Measurements from ENCODE around the gene SUSD1. TPM values are rescaled to one million over a fixed set of nuclear protein-coding genes. Genes with fewer than 3 reads are reported as not detected.
A peak's percentile ranks its signal among the peaks of the same experiment; 100 is the strongest.

Gene SUSD1
- total RNA-seq, 2 donors from 2014 or later, result 22.9 to 27.4 TPM

- intact Hi-C loops (cut with DNase I, micrococcal nuclease), result no loop called here
- ATAC-seq (peak; percentile 17), DNase-seq (no peak)
These were observed 62.6 kb downstream of the SUSD1 start for GRCh38 chr9:112112519-112112918.

DNA sequence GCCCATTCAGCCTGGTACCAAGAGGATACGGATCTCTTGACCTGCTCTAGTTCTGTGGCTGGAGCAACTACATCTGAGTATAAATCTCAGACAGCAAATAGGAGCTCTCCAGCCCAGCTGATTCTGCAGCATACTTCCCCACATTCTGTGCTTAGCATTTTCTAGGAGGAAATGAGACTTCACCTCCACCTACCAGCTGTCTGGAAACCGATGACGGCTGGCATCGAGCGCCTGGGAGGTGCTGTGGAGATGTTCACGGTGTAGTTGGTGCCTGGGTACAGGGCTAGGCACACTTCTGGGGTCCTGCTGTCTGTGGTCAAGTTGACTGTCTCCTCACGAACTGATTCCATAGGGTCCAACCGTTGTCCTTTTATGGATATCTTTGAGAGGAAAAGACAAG lies 63.6 kb downstream of the SUSD1 start:
- ATAC-seq (no peak), DNase-seq (no peak)
- intact Hi-C loops (cut with DNase I, micrococcal nuclease), result no loop called here

- intact Hi-C loops (cut with DNase I, micrococcal nuclease), result no loop called here
- no peak for ATAC-seq
- no peak for DNase-seq
These were observed 64.4 kb downstream of the SUSD1 start for GRCh38 chr9:112110777-112111113.

DNA sequence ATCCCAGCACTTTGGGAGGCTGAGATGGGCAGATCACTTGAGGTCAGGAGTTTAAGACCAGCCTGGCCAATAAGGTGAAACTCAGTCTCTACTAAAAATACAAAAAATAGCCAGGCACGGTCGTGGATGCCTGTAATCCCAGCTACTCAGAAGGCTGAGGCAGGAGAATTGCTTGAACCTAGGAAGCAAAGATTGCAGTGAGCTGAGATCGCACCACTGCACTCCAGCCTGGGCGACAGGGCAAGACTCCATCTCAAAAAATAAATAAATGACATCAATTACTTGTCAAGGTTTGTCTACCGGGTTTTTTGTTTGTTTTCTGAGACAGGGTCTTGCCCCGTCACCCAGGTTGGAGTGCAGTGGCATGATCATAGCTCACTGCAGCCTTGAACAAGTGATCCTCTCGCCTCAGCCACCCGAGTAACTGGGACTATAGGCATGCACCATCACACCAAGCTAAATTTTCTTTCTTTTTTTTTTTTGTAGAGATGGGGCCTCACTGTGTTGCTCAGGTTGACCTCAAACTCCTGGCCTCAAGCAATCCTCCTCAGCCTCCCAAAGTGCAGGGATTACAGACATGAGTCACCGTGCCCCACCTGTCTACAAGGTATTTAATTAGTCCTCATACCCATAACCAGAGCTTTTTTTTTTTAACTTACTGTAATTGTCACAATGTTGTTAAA lies 64.9 kb downstream of the SUSD1 start:
- intact Hi-C loops (cut with DNase I, micrococcal nuclease), result no loop called here
- peak; percentile 35 for ATAC-seq
- no peak for DNase-seq

DNA sequence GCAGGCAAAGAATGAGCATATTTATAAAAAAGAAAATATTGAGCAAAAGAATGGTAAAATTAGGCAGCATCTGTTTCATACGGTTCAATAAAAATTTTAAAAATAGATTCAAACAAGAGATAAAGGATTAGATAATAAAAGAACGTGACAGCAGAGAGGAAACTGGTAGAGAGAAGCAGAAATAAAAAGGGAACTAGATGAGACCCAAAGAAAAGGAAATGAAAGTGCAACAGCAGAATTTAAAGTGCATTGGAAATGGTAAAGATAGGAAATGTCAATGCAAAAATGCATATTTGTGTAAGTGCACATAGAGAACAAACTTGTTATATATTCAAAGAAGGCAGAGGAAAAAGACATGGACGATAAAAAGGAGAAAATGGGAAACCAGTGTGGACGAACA lies 70.2 kb downstream of the SUSD1 start:
- DNase-seq (no peak), ATAC-seq (no peak)
- intact Hi-C loops (cut with DNase I, micrococcal nuclease), result no loop called here

DNA sequence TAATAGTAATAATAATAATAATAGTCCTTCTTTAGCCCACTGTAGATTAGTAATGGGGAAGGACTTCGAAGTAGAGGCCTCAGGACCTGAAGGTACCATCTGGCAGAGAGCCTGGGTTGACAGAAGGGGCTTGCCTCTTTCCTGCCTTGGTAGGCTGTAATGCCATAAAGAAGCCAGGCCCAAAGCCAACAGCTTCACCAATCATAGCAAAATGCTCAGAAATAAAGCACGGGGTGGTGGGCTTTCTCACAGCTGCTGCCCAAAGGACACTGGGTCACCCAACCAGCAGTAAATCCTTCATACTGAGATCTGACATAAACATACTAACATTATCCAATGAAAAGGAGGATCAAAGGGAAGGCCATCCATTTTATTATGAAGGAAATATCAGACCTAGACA lies 70.7 kb downstream of the SUSD1 start:
- intact Hi-C loops (cut with DNase I, micrococcal nuclease), result no loop called here
- ATAC-seq, result no peak
- DNase-seq, result no peak

DNA sequence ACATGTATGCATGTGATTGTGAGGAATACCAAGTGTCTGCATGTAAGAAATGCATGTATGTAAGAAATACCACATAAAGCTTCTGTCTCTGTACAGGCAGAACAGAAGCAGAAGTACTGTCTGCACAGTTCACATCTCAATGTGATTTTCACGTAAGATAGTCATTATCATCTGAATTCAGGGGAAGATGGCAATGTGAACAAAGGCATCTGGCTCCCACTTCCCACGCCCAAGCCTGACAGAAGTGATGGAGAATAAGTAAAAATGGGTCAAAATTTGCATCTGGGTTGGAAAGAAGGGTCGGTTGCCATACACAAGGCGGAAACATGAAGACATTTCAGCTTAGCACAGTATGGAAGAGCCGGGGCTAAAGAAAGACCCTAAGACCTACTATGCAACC lies 71.7 kb downstream of the SUSD1 start:
- DNase-seq (no peak), ATAC-seq (no peak)
- intact Hi-C loops (cut with DNase I, micrococcal nuclease), result no loop called here

- intact Hi-C loops (cut with DNase I, micrococcal nuclease), result loop anchor here in 1 of 2 donors (10.0 kb wide), 1 partner anchor 267 kb away; no protein-coding TSS in a partner anchor
- DNase-seq (peak in 1 of 2 donors; percentile 59), ATAC-seq (peak; percentile 78)
These were observed 77.1 kb downstream of the SUSD1 start for GRCh38 chr9:112097712-112098688.

- intact Hi-C loops (cut with DNase I, micrococcal nuclease), result loop anchor here (5.0 to 10.0 kb wide), 2 partner anchors 270 to 272 kb away; no protein-coding TSS in a partner anchor
- peak; percentile 37 for ATAC-seq
- no peak for DNase-seq
These were observed 80.0 kb downstream of the SUSD1 start for GRCh38 chr9:112094948-112095681.

DNA sequence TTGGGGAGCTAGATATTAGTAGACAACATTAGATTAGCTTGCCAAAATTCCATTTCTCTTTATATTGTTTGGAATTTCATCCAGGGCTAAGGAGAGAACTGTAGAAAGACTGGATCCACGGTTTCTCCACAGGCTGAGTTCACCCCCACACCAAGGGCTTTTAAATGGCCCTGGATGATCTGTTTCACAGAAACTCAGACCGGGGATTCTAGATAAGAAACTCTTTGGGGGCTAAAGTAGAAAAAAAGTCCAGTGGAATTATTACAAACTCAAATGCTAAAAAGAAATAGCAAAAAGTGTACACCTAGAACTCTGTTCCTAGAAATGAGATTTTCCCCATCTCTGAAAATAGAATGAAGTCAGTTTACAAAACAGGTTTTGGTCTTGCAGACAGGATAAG lies 80.9 kb downstream of the SUSD1 start:
- ATAC-seq, result no peak
- DNase-seq, result no peak
- intact Hi-C loops (cut with DNase I, micrococcal nuclease), result loop anchor here (5.0 to 10.0 kb wide), 2 partner anchors 271 to 273 kb away; no protein-coding TSS in a partner anchor

DNA sequence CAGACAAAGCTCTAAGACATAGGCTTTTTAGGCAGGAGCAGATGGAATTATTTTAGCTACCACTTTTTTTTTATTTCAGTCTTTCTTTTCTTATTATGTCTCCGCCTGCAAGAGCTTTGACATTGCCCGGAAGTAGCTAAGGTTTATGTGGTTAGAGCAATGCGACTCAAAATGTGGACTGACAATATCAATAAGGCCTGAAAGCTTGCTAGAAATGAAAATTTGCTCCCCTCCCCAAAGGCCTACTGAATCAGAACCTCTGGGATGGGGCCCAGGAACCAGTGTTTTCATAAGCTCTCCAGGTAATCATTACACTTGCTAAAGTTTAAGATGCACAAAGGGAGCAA lies 81.3 kb downstream of the SUSD1 start:
- no peak for ATAC-seq
- DNase-seq, result no peak
- intact Hi-C loops (cut with DNase I, micrococcal nuclease), result loop anchor here (5.0 to 10.0 kb wide), 2 partner anchors 271 to 273 kb away; no protein-coding TSS in a partner anchor

DNA sequence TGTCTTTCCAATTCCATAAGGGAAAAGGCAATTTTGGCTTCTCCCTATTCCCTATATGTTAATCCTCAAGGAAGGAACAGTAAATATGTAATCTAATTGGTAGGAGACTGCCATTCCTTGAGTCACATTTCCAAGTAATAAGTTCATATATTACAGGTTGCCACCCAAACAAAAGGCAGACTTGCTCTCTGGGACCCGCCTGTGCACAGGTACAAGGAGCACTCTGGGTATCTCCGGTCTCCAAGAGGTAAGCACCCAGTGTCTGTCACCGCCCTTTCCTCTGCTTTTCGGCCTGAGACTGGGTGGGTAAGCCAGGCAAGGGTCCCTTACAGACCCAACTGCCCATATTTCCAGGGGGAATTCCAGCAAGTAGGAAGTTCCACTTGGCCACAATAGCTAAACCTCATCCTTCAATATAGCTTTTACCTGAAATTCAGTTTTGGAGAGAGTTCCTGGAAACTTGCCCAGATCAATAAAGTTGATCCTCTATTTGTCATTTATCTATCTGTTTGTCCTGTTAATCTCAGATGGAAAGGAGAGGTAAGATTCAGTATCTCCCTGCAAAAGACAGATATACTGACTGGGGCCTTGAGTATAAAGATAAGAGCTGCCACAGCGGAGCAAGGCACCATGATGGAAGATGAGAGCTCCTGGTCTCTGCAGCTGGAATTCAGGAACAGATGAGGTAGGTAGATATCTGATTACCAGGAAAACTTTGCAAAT lies 81.8 kb downstream of the SUSD1 start:
- DNase-seq (no peak), ATAC-seq (peak; percentile 67)
- intact Hi-C loops (cut with DNase I, micrococcal nuclease), result loop anchor here (5.0 to 10.0 kb wide), 2 partner anchors 271 to 274 kb away; no protein-coding TSS in a partner anchor

GRCh38 chr9:112091810-112092209 lies 83.3 kb downstream of the SUSD1 start:
- ATAC-seq (no peak), DNase-seq (no peak)
- intact Hi-C loops (cut with DNase I, micrococcal nuclease), result loop anchor here (5.0 to 10.0 kb wide), 2 partner anchors 273 to 275 kb away; no protein-coding TSS in a partner anchor

DNA sequence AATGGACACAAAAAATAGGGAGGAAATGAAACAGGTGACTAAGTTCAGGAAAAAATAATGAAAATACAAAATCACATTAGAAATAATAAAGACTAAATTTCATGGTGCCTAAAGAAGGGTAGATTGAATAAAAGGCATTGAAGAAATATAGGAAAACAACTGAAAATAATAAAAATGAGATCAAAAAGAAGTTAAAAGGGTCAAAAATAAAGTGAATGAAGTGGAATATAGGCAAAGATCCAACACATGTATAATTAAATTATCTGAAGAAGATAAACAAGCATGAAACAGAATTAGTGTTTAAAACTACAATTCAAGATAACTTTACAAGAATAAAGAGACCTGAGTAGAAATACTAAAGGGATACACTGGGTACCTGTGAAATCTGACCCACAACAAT lies 87.6 kb downstream of the SUSD1 start:
- DNase-seq (no peak), ATAC-seq (no peak)
- intact Hi-C loops (cut with DNase I, micrococcal nuclease), result no loop called here

GRCh38 chr9:112086627-112087026 lies 88.5 kb downstream of the SUSD1 start:
- no peak for ATAC-seq
- intact Hi-C loops (cut with DNase I, micrococcal nuclease), result no loop called here
- DNase-seq, result no peak

- ATAC-seq, result no peak
- intact Hi-C loops (cut with DNase I, micrococcal nuclease), result no loop called here
- no peak for DNase-seq
These were observed 90.2 kb downstream of the SUSD1 start for GRCh38 chr9:112084907-112085306.

DNA sequence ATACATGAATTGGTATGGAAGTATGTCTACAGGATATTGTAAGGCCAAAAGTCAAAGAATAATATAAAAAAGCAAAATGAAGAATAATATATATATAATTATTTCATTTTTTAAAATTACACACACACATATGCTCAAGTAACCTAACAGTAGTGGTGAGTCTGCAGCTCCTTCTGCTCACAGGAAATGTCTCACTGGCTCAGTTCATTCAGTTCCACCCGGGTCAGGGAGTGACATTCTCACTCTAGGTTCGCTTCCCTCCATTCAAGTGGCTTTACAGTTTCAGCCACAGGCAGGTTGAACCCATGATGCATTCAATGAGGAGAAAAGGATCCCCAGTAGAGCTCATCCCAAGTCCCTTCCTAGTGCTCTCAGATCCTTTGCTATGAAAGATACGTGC lies 90.8 kb downstream of the SUSD1 start:
- no peak for ATAC-seq
- intact Hi-C loops (cut with DNase I, micrococcal nuclease), result no loop called here
- no peak for DNase-seq

- intact Hi-C loops (cut with DNase I, micrococcal nuclease), result no loop called here
- DNase-seq (no peak), ATAC-seq (no peak)
These were observed 93.0 kb downstream of the SUSD1 start for GRCh38 chr9:112081918-112082729.
